COLO668 (cell line): ENCODE data around the gene BLM.
"Not testable (repeated sequence)": the region's sequence is repeated elsewhere in the genome, so short reads cannot be mapped to it uniquely, and the experiment has no call there.

ENCODE experiments used
- DNase-seq: peaks from one replicate; lab custom pipeline; 2025; ENCODE audit not compliant: unreplicated experiment; lab: John Stamatoyannopoulos, UW

BLM gene

DNA sequence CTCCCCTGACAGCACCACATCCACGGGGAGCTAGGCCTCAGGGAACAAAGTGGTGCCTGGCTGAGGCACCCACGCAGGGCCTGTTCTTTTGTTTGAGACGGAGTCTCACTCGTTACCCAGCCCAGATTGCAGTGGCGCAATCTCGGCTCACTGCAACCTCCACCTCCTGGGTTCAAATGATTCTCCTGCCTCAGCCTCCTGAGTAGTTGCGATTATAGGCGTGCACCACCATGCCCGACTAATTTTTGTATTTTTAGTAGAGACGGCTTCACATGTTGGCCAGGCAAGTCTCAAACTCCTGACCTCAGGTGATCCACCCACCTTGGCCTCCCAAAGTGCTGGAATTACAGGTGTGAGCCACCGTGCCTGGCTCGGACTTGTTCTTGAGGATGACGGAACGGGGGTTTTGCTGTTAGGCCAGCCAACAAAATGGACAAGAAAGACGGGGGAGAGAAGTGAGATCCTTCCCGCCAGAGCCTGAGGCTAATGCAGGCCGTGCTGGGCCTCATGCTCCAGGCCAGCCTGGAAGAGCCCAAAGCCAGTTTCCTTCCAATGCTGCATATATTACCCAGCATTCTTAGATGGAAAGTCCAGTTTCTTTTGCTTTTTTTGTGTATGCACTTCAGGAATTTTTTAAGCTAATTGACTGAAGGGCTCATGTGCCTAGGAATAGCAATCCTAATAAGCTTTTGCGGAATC is 123.2 kb downstream of the BLM start:
- DNase-seq: no peak

DNA sequence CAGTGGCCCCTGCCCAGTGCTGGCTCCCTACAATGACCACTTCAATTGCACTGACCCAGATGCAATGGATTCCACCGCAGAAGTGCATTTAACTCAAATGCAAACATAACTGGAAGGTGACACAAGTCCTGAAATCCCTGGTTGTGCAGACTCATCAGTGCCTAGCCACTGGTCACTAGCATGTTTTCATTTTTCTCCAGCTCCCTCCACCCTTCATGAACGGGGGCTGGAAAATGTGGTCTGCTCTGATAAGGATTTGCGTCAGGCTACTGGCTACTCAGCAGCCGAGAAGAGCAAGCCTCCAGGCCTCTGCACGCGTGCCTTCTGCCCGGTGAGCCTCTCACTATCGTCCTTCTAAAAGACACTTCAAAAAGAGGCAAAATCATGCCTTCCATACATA is 123.8 kb downstream of the BLM start:
- DNase-seq: no peak

DNA sequence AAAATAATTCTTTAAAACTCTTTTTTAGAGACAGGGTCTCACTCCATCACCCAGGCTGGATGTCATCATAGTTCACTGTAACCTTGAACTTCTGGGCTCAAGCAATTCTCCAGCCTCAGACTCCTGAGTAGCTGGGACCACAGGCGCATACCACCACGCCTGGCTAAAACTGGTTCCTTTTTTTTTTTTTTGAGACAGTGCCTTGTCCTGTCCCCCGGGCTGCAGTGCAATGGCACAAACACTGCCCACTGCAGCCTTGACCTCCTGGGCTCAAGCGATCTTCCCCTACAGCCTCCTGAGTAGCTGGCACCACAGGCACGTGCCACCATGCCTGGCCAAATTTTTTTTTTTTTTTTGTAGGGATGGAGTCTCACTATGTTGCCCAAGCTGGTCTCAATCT is 127.5 kb downstream of the BLM start:
- DNase-seq: no peak

DNA sequence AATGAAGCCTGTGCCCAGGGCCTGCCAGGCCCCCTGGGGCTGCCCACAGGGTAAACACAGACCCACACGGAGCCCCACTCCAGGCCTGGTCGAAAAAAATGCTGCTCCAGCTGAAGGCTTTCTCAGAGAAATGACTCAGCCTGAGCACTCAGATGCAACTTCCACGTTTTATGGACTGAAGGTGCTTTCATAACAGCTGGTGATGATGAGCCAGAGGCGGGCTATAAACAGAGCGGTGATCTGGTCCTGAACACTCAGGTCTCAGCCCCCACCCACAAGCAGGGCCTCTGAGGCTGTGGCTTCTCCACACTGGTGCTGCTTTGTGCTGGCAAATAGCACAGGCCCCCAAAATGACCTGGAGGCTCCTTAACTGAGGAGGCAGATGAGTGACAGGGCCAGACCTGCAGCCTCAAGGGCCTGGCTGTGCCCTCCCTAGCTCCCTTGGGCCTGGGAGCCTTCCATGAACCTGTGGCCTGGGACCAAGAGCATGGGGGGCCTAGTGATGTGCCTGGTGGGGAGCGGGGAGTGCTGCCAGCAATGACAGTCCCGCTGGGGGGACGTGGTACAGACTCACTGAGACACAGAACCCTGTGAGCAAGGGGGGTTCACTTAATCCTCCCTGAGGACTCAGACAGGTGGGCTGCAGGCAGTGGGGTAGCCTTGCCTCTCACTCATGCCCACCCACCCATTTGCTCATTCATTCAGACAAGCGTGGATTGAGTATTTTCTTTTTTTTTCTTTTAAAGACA is 128.2 kb downstream of the BLM start:
- peak; percentile 57 for DNase-seq

DNA sequence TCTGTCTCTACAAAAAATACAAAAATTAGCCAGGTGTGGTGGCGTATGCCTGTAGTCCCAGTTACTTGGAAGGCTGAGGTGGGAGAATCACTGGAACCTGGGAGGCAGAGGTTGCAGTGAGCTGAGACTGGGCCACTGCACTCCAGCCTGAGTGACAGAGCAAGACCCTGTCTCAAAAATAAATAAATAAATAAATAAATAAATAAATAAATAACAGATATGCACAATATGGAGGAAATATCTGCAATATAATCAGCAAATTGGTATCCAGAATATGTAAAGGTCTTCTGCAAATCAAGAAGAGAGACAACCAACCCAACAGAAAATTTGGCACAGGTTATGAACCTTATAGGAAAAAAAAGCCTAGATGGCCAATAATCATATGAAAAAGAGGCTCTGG is 132.3 kb downstream of the BLM start:
- not testable (repeated sequence) for DNase-seq

DNA sequence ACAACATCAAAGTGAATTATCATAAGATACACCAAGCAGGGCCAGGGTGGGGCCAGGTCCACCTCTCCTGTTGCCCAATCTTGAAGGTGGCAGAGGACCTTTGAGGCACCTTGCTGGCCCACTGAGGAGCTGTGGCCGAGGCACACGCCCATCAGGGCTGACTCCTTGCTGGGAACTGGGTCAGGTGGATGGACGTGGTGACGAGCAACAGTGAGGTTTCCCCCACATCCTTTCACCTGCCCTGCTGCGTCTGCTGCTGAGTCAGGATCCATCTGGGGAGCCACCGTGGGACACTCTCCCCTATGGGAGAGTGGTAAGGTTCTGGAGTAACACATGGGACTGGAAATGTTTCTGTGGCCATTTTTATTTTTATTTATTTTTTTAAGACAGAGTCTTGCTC is 134.0 kb downstream of the BLM start:
- DNase-seq: no peak

DNA sequence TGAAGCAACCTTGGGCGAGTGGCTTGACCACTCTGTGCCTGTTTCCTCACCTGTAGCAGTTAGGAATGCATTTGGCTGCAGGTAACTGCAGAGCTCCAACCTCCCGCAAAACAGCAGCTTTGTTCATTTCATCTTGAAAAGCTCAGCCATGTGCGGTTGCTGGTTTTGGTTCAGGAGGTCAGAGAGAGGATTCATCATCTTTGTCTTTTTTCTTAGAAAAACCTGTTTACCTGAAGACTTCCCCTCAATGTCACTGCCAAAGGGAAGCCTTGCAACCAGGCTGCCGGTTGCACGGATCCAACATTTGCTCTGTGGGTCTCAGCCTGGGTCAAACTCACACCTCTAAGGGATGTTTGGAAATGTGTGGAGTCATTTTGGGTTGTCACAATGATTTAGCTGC is 134.8 kb downstream of the BLM start:
- DNase-seq: no peak

DNA sequence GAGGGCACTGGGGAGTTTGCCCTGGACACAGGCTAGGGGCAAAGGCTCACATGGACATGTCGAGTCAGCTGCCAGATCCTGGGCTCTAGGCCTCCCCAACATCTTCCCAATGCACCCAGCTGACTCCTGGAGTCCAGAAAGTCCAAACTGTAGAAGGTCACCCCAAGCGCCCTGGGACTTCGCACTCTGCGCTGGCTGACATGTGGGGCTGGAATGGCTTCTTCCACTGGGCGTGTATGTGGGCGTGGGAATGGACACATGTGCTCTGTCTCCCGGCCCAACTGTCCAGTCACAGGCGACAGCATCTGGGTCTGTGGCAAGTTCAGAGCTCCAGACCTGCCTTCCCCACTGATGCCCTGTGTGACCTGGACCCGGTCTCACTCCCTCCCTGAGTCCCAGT is 138.0 kb downstream of the BLM start:
- no peak for DNase-seq

DNA sequence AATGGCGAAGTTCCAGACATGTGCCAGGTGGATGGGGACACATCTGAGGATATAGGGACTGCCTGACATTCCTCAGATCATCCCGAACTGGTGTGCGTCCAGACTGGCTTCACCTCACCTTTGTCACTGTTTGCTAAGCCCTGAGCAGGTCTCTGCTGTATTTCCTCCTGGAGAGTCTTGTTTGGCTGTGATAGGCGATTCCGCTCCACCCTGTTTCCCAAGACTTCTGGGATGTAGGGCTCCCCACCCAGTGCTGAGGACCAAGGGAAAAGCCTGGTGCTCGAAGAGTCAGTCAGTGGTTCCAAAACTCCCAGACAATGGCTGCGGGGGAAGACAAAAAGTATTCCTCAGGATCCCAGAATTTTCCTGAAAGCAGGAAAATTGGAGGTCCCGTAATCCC is 140.2 kb downstream of the BLM start:
- no peak for DNase-seq

DNA sequence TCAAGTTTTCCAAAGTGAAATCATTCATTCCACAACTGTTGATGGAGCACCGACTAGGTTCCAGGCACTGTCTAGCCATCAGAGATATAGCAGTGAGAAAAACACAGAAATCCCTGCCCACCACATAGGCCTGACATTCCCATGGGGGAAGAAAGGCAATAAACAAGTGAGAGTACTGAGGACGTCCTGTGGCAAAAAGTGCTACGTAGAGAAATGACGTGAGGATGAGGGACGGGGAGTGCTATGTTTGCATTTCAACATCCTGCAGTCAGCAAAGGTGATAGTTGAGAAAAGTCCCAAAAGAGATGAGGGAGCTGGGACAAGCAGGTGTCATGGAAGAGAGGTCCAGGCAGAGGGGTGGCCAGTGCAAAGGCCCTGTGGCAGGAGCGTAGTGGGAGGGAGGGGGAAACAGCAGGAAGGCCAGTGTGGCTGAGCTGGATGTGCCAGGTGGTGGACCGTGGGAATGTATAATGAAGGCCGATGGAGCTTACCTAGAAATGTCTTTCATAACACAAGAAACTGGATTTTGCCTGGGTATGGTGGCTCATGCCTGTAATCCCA is 140.8 kb downstream of the BLM start:
- DNase-seq: no peak

DNA sequence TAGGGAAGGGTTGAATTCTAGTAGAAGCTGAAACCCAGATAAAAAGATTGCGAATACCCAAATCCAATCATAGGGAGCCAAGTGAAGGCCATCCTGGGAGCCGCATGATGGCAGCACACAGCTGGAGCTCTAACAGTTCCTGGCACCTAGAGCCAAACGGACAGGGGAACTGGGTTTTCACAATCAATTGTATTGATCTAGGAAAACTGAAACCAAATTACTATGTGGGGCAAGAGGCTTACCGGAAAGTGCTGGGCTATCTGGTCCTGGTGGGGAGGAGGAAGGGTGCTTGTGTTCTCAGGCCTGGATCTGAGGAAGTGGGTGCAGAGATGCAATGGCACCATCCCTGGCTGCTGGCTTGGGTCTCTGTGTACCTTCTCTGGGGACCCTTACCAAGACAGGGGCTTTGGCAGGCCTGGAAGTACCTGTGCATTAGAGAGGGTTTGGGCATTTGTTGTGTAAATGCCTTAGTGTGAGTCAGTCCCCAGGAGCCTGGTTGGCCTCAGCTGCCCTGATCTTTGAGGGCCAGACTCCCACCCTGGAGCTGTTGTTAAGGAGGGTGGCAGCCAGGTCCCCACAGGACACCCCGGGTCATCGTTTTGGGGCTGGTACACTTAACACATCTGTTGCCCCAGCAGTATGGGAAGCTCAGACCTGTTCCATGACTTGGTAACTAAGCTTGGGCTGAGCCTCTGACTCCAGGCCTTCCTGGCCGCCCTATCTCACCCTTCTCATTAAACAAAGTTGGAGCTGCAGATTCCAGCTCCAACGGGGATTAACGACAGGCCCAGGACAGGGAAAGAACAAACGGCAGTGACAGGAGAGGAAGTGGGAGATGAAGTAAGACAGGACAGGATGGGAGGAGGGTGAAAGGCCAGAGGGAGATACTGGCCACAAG is 142.3 kb downstream of the BLM start:
- DNase-seq: no peak

DNA sequence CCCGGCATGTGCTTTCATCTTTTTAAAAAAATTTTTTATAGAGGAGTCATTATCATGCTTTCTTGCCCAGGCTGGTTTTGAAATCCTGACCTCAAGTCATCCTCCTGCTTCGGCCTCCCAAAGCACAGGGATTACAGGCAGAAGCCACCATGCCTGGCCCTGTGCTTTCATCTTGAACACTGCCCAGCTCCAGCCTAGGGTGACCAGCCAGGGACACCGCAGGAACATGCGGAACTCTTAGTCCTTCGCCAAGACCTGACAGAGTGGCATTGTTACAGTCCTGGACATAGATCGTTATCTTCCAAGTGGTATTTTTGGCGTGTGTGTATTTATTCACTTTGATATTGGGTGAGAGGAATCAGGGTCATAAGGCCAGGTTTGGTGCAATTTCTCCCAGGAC is 143.3 kb downstream of the BLM start:
- DNase-seq: no peak

DNA sequence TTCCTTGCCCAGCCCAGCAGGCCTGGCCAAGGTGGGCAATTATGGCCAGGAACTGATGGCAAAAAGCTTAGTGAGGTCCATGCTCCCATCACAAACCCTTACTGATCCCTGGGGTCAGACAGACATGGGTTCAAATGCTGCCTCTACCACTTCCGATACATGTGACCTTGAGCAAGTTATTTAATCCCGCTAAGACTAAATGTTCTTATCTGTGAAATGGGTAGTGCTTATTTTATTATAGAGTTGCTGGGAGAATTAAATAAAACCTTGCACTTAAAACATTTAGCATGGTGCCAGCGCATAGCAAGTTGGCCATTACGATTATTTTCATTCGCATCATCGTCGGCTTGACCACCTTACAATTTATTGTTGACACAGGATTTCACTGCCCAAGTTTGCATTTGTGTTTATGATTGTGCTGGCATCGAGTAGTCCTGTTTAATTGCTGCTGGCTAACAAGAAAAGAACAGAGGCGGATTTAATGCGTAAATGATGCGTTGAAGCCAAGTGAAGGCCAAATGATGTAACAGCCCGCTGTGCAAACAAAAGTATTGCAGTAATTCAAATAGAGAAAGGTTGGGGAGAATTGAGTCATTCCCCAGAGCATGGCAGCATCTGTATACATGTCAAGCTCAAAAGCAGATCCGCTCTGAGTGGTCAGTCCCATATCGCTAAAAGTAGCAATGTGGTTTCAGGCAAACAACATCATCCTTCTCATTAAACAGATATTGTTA is 144.0 kb downstream of the BLM start:
- DNase-seq: peak; percentile 76

DNA sequence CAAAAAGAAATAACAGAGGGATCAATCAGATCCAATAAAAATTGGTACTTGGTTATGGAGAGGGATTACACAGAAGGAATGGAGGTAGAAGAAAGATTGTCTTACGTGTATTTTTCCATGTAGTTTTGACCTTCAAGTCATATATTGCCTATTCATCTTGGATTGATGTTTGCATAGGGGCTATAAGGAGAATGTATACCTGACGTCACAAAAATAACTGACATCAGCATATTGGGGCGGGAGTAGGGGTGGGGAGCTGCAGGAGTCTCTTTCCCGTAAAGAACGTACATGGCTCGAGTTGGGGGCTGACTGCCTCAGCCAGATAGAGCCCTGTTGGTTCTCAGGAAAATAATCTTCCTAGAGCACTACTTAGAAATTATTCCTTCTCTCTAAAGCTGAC is 145.3 kb downstream of the BLM start:
- no peak for DNase-seq

DNA sequence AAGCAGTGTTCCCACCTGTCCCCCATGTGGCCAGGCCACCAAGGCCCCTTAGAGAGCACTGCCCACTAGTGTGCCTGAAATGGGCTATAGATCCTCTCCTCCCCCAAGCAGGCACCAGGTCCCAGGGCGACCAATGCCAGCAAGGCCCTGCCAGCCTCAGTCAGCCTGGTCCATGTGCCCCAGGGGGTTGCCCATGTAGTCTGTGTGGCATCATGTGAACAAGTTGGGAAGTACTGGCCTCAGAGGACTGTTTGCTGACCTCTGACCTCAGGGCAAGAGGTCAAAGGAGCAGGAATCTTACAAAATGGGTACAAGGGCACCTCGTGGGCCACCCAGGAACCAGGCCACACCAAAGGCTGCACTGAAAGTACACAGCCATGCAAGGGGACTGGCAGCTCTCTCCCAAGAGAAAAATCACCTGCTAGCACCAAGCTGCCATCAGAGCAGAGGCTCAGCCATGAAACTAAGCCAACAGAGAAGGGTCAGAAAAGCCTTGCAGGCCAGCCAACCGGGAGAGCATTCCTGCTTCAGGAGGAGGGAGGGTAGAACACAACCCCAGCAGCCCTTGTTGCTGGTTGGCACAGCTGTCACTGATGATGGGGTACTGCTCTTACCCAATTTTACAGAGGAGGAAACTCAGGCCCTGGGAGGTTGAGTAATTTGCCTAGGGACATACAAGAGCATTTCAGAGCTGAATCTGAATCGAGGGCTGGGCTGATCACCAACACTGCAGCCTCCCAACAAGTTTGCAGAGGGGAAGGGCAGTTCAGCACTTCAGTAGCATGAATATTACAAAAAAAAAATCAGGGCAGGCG is 146.0 kb downstream of the BLM start:
- peak; percentile 23 for DNase-seq

DNA sequence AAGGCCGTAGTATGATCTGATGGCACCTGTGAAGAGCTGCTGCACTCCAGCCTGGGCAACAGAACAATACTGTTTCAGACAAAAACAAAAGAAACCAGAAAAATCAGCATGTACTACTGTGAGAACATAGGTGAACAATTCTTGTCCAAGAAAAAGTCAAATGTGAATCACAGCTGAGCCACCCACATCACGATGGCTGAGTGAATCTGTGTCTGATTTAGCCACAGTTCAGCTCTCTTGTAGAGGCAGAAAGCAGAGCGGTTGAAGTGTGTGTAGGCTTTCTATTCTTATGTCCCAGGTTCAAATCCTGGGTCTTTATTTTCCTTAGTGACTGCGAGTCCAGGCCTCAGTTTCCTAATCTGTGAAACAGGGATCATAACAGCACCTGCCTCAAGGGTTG is 146.8 kb downstream of the BLM start:
- no peak for DNase-seq

DNA sequence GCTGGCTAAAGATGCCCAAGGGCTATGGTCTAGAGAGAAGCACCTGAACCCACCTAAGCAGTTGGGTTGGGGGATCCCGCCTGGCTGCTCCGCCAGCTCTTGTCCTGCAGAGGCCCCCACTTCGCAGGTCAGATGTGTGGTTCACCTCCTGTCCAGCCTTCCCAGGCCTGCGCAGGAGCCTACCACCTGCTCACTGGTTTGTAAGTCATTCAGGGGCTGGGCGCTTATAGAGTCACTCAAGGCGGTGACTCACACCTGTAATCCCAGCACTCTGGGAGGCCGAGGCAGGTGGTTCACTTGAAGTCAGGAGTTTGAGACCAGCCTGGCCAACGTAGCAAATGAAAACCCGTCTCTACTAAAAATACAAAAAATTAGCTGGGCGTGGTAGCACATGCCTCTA is 147.4 kb downstream of the BLM start:
- DNase-seq: peak; percentile 74

DNA sequence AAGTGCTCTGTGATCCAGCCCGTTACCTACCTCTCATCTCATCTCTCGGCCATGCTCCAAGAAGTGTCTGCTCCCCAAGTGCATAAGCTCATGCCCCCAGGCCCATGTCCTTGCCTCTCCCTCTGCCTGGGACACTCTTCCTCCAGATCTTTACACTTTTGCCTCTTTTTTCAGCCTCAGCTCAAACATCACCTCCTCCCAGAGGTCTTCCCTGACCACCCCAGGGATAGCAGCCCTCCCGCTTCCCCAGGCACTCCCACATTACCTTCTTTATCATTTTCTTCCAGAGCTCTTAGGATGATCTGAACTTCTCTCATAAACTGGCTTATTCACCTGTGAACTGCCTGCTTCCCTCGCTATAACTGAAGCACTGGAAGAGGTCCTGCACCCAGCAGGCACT is 148.6 kb downstream of the BLM start:
- no peak for DNase-seq
